ENCODE results near the gene CES2.

DNA sequence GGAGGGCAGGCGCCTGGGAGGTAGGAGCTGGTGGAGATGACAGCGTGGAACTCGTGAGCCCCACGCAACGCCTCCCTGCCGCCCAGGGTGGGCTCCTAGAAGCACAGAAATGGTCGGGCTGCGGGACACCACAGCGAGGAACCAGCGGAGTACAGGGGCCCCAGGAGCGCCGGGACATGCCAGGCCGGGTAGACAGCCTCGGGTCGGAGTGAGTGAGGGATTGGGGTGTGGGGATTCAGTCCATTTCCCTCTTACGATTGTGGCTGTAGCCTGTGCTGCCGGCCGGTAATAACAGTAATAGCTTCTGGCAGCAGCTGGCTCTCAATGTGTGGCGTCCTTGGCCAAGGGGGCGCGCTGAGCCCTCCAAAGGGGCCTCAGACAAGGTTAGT is 13.5 kb downstream of the CES2 start:
- no peak for TF ChIP-seq EZH2 (IDR thresholded peaks at IDR 0.05)
- TF ChIP-seq POLR2AphosphoS5 (IDR thresholded peaks at IDR 0.05; ENCODE audit: borderline replicate concordance, low read depth, low read length): no peak
- TF ChIP-seq FOXP2 (optimal IDR thresholded peaks at IDR 0.05; ENCODE audit: control extremely low read depth, extremely low read length, insufficient read depth): no peak

All from SK-N-MC (cell line).